ENCODE data around the gene CHRNA5.
"Not testable (repeated sequence)": the region's sequence is repeated elsewhere in the genome, so short reads cannot be mapped to it uniquely, and the experiment has no call there.

CHRNA5 gene

DNA sequence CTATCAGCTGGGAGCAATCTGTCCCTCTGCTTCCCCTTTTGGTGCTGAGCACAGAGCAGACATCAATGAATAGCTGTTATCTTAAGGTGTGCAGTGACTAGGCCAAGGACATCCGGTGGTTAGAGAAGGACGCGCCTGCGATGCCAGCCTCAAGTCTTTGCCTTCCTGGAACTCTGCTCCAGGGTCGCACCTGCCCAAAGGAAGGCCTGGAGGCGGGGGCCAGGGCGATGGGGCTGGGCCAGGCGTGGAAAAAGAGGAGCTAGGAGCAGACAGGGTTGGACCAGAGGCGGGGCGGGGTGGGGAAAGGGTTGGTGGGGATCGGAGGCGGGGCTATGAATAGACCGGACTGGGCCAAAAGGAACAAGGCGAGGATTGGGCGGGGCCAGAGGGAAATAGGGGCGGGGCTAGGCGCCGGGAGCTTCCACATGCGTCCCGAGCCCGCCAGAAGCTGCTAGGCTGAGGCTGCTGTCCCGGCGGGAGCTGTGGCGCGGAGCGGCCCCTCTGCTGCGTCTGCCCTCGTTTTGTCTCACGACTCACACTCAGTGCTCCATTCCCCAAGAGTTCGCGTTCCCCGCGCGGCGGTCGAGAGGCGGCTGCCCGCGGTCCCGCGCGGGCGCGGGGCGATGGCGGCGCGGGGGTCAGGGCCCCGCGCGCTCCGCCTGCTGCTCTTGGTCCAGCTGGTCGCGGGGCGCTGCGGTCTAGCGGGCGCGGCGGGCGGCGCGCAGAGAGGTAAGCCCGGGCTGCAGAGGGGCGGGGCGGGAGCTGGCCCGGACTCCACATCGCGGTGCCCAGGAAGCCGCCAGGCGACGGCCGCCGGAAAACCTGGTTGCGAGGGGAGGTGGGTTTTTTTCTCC lies at the start of gene CHRNA5:
CHRNA5 (plus strand) TSS at position 424 of the 854 bp plus-strand sequence; CDS start at position 624, 200 bp downstream.
- peak; percentile 18 to 54 for DNase-seq (ENCODE audit: low spot score in 2 of 2)
- H3K36me3 Mint-ChIP-seq: no peaks in the 10 kb centered on the region
- ATAC-seq (ENCODE audit: low read depth): peak; percentile 84
- peak within 1 kb of the TSS; percentile 74 for H3K27ac Mint-ChIP-seq
- H3K4me1 Mint-ChIP-seq: peaks cover 19% of the 10 kb centered on the region
- peak within 1 kb of the TSS; percentile 98 for H3K4me3 Mint-ChIP-seq
- H3K27me3 Mint-ChIP-seq: peaks cover 21% of the 10 kb centered on the region
- no peaks in the 10 kb centered on the region for H3K9me3 Mint-ChIP-seq

DNA sequence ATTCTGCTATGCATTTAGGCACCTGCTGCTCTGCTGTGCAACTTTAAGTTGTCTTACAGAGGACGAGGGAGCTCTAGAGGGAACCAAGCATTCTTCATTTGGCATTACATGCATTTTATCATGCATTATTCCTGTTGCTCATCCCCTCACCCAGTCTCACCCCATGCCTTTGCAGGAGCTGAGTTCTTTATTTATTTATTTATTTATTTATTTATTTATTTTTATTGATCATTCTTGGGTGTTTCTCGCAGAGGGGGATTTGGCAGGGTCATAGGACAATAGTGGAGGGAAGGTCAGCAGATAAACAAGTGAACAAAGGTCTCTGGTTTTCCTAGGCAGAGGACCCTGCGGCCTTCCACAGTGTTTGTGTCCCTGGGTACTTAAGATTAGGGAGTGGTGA lies 45.3 kb upstream of the CHRNA5 start:
- not testable (repeated sequence) for DNase-seq (ENCODE audit: low spot score in 2 of 2); H3K36me3 Mint-ChIP-seq; ATAC-seq (ENCODE audit: low read depth); H3K4me1 Mint-ChIP-seq; H3K27me3 Mint-ChIP-seq; H3K4me3 Mint-ChIP-seq; H3K27ac Mint-ChIP-seq; H3K9me3 Mint-ChIP-seq

DNA sequence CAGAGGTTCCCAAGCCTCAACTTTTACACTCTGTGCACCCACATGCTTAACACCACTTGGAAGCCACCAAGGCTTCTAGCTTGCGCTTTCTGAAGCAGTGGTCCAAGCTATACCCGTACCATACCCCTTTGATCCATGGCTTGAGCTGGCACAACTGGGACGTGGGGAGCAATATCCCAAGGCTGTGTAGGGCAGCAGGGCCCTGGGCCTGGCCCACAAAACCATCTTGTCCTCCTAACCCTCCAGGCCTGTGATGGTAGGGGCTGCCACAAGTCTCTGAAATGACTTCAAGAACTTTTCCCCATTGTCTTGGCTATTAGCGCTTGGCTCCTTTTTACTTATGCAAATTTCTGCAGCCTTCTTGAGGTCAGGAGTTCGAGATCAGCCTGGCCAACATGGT lies 41.1 kb upstream of the CHRNA5 start:
- Mint-ChIP-seq H3K36me3 (no peaks in the 10 kb centered on the region), H3K9me3 (peaks cover 1% of the 10 kb centered on the region), H3K27me3 (no peaks in the 10 kb centered on the region), H3K27ac (no peak overlapping the region), H3K4me3 (no peak overlapping the region), H3K4me1 (no peaks in the 10 kb centered on the region)
- ATAC-seq (ENCODE audit: low read depth) (no peak), DNase-seq (ENCODE audit: low spot score in 2 of 2) (no peak)

DNA sequence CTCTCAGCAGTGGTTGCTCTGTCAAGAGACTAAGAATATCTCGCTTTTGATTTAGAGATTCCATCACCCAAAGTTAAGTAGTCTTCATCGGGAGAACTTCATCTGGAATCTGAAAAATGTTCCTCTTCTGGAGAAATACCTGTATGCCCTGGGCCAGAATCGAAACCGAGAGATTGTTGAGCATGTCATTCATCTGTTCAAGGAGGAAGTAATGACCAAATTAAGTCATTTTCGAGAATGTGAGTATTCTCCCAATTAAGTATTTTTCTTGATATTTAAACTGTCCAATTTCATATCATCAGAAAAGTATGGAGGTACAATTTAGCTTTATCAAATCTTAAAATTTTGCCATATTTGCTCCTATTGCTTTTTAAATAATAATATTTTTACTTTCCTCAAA lies 38.0 kb upstream of the CHRNA5 start:
- ATAC-seq (ENCODE audit: low read depth): no peak
- peaks cover 1% of the 10 kb centered on the region for H3K9me3 Mint-ChIP-seq
- H3K4me1 Mint-ChIP-seq: no peaks in the 10 kb centered on the region
- peak overlapping the region; percentile 4 for H3K4me3 Mint-ChIP-seq
- H3K36me3 Mint-ChIP-seq: no peaks in the 10 kb centered on the region
- DNase-seq (ENCODE audit: low spot score in 2 of 2): no peak
- no peaks in the 10 kb centered on the region for H3K27me3 Mint-ChIP-seq
- H3K27ac Mint-ChIP-seq: no peak overlapping the region

DNA sequence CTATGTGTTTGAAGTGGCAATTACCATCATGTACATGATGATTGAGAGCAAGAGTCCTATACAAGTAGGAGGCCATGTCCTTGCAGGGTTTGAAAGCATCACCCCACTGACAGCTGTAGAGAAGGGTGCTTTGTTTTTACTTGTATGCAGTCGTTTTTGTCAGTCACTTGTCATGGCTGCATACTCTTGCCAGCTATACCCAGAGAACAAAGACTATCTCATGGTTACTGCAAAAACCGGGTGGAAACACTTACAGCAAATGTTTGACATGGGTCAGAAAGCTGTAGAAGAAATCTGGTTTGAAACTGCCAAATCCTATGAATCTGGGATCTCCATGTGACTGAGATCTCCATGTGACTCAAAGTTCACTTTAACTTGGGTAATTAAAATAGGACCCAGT lies 32.0 kb upstream of the CHRNA5 start:
- Mint-ChIP-seq H3K4me3 (no peak overlapping the region), H3K9me3 (no peaks in the 10 kb centered on the region), H3K27me3 (no peaks in the 10 kb centered on the region), H3K36me3 (no peaks in the 10 kb centered on the region), H3K27ac (no peak overlapping the region), H3K4me1 (no peaks in the 10 kb centered on the region)
- no peak for ATAC-seq (ENCODE audit: low read depth)
- no peak for DNase-seq (ENCODE audit: low spot score in 2 of 2)

DNA sequence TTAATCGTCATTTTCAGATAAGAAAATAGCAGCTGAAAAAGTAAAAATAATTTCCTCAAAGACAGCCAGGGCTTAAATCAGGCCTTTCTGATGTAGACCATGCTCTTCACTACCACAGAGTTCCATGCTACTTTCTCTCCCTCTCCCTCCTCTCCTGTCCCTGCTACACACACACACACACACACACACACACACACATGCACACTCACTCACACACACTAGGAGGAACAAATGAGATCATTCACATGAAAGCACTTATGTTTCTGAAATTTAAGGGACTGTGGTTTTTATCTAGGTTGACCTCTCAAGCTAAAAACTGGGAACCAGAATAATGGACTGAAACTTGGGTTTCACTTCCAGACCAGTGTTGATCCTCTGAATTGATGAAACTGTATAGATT lies 29.2 kb upstream of the CHRNA5 start:
- Mint-ChIP-seq H3K36me3 (no peaks in the 10 kb centered on the region), H3K4me3 (no peak overlapping the region), H3K27ac (no peak overlapping the region), H3K9me3 (peaks cover 1% of the 10 kb centered on the region), H3K4me1 (peaks cover 6% of the 10 kb centered on the region), H3K27me3 (no peaks in the 10 kb centered on the region)
- ATAC-seq (ENCODE audit: low read depth) (no peak), DNase-seq (ENCODE audit: low spot score in 2 of 2) (no peak)

DNA sequence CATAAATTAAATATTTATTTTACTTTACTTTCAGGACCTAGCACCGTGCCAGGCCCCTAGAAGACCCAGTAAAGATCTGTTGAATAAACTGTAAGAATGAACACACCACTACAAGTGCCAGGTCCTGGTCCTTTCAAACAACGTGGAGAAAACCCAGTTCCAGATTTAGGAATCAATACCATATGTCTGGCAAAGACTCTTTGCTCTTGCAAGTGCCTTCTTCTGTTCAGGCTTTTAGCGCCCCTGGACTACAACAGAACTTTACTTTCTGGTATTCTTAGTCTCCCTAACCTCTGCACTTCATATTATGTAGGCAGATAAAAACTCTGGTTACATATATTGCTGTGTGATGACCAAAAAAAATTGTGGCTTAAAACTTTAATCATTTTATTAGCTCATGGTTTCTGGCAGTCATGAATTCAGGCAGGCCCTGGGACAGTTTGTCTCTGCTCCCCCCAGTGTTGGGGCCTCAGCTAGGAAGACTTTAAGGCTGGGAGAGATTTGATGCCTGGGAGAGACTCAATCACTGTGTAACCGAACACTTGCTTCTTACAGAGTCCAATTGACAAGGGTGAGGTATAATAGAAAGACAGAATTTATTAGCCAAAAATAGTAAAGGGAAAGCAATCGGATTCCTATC lies 27.9 kb upstream of the CHRNA5 start:
- Mint-ChIP-seq H3K27ac (no peak overlapping the region), H3K36me3 (peaks cover 2% of the 10 kb centered on the region), H3K27me3 (no peaks in the 10 kb centered on the region)

DNA sequence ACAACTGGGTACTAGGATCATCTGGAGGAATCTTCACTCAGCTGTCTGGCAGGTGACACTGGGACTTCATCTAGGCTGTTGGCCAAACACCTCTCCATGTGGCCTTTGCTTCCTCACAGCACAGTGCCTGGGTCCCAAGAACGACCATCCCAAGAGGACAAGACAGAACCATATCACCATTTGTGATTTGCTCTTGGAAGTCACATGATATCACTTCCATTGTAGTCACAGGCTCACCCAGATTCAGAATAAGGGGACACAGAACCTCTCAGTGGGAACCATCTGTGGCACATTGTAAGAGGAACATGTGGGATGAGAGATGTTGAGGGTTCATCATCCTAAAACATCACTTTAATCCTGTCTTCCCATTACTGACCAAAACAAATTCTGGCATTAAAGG lies 27.0 kb upstream of the CHRNA5 start:
- Mint-ChIP-seq H3K27me3 (no peaks in the 10 kb centered on the region), H3K4me1 (peaks cover 15% of the 10 kb centered on the region), H3K4me3 (no peak overlapping the region), H3K9me3 (peaks cover 1% of the 10 kb centered on the region), H3K36me3 (peaks cover 4% of the 10 kb centered on the region), H3K27ac (no peak overlapping the region)
- ATAC-seq (ENCODE audit: low read depth) (no peak), DNase-seq (ENCODE audit: low spot score in 2 of 2) (no peak)

More for the DNA sequence above, 27.9 kb upstream of the CHRNA5 start:
- H3K4me3 Mint-ChIP-seq: no peak overlapping the region
- DNase-seq (ENCODE audit: low spot score in 2 of 2) (no peak), ATAC-seq (ENCODE audit: low read depth) (no peak)
- peaks cover 1% of the 10 kb centered on the region for H3K9me3 Mint-ChIP-seq
- H3K4me1 Mint-ChIP-seq: peaks cover 13% of the 10 kb centered on the region

DNA sequence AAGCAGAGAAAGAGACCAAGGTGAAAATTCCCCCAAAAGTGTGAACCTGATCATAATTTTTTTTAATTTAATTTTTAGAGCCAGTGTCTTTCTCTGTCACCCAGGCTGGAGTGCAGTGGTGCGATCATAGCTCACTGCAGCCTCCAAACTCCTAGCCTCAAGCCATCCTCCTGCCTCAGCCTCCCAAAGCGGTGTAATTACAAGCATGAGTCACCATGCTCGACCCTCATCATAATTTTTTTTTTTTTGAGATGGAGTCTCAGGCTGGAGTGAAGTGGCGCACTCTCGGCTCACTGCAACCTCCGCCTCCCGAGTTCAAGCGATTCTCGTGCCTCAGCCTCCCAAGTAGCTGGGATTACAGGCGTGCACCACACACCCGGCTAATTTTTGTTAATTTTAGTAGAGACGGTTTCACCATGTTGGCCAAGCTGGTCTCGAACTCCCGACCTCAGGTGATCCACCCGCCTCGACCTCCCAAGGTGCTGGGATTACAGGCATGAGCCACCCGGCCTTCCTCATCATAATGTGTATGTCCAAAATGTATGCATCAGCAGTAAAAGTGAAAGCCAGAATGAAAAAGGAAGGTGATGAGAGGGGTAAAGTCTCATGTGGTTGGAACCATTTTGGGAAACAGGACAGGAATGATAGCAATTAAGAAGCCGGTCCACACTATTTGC lies 25.7 kb upstream of the CHRNA5 start:
- H3K4me3 Mint-ChIP-seq: peak overlapping the region; percentile 88
- H3K27ac Mint-ChIP-seq: peak overlapping the region; percentile 86
- not testable (repeated sequence) for DNase-seq (ENCODE audit: low spot score in 2 of 2); H3K27me3 Mint-ChIP-seq; H3K36me3 Mint-ChIP-seq; ATAC-seq (ENCODE audit: low read depth); H3K9me3 Mint-ChIP-seq
- peaks cover 15% of the 10 kb centered on the region for H3K4me1 Mint-ChIP-seq

DNA sequence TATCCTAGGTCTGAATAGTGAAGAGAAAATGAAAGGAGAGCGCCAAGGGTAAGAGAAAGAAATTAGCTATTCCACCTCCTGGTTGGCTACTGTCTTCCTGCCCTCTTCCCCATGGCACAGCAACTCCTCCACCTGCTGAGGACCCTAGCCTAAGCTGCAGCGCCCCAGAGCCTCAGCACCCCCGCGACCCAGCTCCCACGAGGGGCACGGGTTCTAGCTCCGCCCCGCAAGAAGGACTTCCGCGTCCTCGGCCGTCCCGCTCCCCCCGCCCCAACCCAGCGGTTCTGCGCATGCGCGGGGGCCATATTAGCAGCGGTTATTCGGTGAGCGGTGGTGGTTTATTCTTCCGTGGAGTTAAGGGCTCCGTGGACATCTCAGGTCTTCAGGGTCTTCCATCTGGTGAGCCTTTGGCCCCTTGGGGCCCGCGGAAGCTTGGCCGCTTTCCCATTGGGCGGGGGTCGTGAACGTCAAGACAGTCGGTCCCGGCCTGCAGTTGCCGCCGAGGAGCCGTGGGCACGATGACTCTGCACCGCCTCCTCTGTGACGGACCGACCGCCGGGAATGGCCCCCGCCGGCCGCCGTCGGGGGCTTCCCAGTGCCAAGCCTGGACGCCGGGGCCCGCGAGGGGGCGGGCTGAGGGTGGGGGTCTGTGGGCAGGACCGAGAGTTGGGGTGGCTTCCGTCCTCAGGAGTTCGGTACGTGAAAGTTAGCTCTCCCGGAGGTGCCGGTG lies 25.0 kb upstream of the CHRNA5 start, which contains the start of gene PSMA4:
PSMA4 (plus strand) TSS at position 304 of the 730 bp plus-strand sequence. CDS start 1,484 bp downstream, outside the sequence.
- peak; percentile 94 to 97 for DNase-seq (ENCODE audit: low spot score in 2 of 2)
- H3K4me1 Mint-ChIP-seq: peaks cover 15% of the 10 kb centered on the region
- H3K27ac Mint-ChIP-seq: peak within 1 kb of the TSS; percentile 86

DNA sequence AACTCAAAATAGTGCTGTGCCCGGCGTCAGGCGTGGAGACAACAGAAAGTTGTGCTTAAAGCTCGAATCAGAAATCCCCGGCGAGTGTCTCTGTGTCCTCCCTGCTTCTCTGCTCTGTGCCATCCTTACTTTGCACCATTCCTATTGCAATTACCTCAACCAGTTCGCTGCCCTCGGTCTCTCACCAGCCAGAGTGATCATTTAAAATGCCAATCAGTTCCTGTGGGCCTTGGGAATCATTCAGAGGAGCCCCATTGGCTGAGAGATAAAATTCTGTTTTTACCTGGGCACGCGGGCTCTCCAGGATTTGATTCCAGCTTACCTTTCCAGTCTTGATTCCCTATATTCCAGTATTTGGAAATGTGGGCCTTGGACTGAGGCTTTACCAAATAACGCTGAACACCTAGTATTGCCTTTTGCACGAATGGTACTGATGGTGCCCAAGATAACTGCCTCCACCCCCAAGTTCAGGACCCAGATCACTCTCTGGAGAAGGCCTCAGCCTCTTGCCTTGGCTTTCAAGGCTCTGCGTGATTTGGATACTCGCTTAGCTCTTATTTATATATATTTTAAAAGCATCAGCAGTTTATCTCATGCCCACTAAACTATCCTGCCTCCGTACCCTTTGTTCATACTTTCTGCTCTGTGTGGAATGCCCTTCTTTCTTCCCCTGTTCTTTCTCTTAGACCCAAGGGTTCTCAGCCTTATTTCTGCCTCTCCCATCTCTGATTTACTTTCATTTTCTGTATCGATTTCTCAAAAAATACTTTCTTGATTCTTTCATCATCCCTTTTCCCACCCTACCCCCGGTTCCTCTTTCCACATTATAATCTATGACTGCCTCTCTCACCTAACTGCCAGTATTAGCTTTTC lies 24.2 kb upstream of the CHRNA5 start:
- peak overlapping the region; percentile 86 for H3K27ac Mint-ChIP-seq
- H3K36me3 Mint-ChIP-seq: peaks cover 4% of the 10 kb centered on the region
- no peaks in the 10 kb centered on the region for H3K27me3 Mint-ChIP-seq
- DNase-seq (ENCODE audit: low spot score in 2 of 2) (no peak), ATAC-seq (ENCODE audit: low read depth) (no peak)
- peaks cover 15% of the 10 kb centered on the region for H3K4me1 Mint-ChIP-seq
- H3K9me3 Mint-ChIP-seq: peaks cover 1% of the 10 kb centered on the region
- peak overlapping the region; percentile 88 for H3K4me3 Mint-ChIP-seq

More for the DNA sequence above, 25.0 kb upstream of the CHRNA5 start, which contains the start of gene PSMA4:
- Mint-ChIP-seq H3K4me3 (peak within 1 kb of the TSS; percentile 88), H3K36me3 (peaks cover 4% of the 10 kb centered on the region), H3K27me3 (no peaks in the 10 kb centered on the region), H3K9me3 (peaks cover 1% of the 10 kb centered on the region)
- ATAC-seq (ENCODE audit: low read depth): peak; percentile 85

DNA sequence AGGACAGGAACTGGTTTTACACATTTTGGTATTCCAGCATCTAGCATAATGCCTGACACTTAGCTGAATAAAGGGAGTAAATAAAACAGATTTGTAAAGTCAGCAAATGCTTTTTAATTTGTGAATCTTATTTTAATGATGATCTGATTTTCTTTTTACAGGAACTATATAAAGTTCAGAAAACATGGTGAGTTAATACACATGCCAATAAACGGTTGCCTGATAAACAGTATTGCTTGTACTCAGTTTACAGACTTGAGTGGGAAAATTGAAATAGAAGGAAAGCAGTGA lies 23.6 kb upstream of the CHRNA5 start:
- H3K4me3 Mint-ChIP-seq: peak overlapping the region; percentile 88
- peak overlapping the region; percentile 86 for H3K27ac Mint-ChIP-seq
- no peak for ATAC-seq (ENCODE audit: low read depth)
- peaks cover 1% of the 10 kb centered on the region for H3K9me3 Mint-ChIP-seq
- DNase-seq (ENCODE audit: low spot score in 2 of 2): no peak
- H3K4me1 Mint-ChIP-seq: peaks cover 15% of the 10 kb centered on the region
- no peaks in the 10 kb centered on the region for H3K27me3 Mint-ChIP-seq
- H3K36me3 Mint-ChIP-seq: peaks cover 4% of the 10 kb centered on the region

DNA sequence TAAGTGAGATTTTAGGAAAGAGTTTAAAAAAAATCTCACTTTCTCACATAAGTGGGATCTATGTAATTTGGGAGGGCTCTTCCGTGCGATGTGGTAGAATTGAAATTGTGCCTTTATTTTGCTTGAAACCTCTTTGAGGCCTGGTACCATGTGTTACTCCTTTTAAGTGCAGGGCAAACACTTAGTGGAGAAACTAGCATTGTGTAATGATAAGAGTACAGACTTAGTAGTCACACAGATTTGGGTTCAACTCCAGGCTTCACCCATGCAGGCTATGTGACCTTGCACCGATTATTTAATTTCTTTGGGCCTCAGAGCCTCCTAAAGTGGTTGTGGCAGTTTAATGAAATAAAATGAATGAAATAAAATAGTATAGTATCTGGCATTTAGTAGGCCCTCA lies 22.7 kb upstream of the CHRNA5 start:
- H3K27ac Mint-ChIP-seq: peak overlapping the region; percentile 28
- H3K36me3 Mint-ChIP-seq: peaks cover 4% of the 10 kb centered on the region
- ATAC-seq (ENCODE audit: low read depth) (no peak), DNase-seq (ENCODE audit: low spot score in 2 of 2) (no peak)
- H3K27me3 Mint-ChIP-seq: no peaks in the 10 kb centered on the region
- H3K4me1 Mint-ChIP-seq: peaks cover 15% of the 10 kb centered on the region
- H3K4me3 Mint-ChIP-seq: no peak overlapping the region
- H3K9me3 Mint-ChIP-seq: peaks cover 1% of the 10 kb centered on the region
